Occipital lobe (tissue), 2 donors: Measurements from ENCODE around the gene MRPL27. TPM values are rescaled to one million over a fixed set of nuclear protein-coding genes. Genes with fewer than 3 reads are reported as not detected.
"Not testable (repeated sequence)": the region's sequence is repeated elsewhere in the genome, so short reads cannot be mapped to it uniquely, and the experiment has no call there.

ENCODE experiments used
- DNase-seq: peaks from one replicate; lab custom pipeline; 2025; lab: John Stamatoyannopoulos, UW
- total RNA-seq: library from RNA; depleted of rRNA; stranded (reverse); fragments of >200 nt; gene quantifications from one replicate; pipeline ENCODE4 v1.2.3, GENCODE V29; 2014

The MRPL27 gene
- total RNA-seq, 1 donor from 2014 or later: 30.3 TPM

- no peak for DNase-seq
These were observed 26.5 kb downstream of the MRPL27 start for GRCh38 chr17:50346313-50347116.

DNA sequence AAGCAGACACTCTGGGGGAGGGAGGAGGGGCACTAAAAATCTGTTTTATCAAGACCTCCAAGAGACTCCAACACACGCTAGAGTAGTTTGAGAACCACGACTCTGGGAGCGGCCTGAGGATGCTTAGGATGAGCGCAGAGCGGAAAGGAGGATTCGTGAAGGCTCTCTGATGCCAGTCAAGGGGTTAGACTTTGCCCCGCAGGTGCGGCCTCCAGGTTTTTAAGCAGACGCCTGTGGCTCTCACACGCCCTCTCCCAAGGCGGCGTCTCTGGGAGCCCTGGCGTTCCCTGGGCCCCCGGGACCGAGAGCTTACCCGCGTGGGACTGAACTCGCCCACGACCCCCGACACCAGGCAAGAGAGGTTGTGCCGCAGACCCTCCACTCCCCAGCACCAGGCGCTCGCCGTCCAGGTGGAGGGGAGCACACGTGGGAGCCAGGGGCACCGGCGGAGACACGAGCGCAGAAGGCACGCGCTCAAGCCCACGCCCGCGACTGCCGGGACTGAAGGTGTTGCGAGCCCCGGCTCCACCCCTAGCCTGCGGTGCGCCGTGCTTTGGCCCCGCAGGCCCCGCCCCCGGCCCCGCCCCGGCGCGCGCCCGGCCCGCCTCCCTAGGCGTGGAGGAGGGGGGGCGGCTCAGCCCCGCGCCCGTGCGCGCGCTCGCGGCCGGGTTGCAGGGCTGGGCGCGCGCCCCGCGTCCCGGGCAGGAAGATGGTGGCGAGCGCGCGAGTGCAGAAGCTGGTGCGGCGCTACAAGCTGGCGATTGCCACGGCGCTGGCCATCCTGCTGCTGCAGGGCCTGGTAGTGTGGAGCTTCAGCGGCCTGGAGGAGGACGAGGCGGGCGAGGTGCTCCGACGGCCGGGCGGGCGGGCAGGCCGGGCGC lies 27.3 kb downstream of the MRPL27 start, which contains the start of gene XYLT2:
XYLT2 (plus strand) TSS at position 695 of the 881 bp plus-strand sequence; CDS start at position 710, 15 bp downstream.
- peak; percentile 66 for DNase-seq

GRCh38 chr17:50344731-50345365 lies 28.1 kb downstream of the MRPL27 start:
- no peak for DNase-seq

- no peak for DNase-seq
These were observed 33.6 kb downstream of the MRPL27 start for GRCh38 chr17:50339381-50339780.

GRCh38 chr17:50338645-50339044 lies 34.3 kb downstream of the MRPL27 start:
- DNase-seq: no peak

- DNase-seq: no peak
These were observed 35.0 kb downstream of the MRPL27 start for GRCh38 chr17:50337956-50338355.

DNA sequence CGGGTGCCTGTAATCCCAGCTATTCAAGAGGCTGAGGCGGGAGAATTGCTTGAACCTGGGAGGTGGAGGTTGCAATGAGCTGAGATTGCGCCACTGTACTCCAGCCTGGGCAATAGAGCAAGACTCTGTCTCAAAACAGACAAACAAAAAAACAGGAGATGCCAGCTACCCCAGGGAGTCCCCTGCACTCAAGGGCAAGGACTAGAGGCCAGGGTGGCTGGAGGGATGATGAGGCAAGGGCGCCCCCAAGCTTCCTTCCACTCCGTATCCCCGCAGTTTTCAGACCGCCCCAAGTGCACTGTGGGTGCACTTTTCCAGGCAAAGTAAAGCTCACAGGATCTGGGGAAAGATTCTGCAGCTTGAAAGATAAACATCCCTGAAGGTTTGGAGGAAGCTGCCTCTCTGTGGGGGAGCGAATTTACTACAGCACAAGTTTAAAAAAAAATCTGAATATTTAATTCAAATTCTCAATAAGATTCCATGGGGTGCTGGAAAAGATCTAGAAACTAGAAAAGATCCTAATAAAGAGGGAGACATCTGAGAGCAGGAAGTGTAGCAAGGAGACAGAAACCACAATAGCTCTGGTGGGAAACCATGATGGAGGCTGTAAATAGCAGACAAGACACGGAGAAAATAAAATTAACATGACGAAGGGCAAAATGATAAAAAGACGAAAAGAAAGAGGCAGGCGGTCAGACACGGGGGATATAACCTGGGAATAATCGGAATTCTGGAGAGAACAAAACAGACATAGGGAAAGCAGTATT lies 39.5 kb downstream of the MRPL27 start:
- DNase-seq: not testable (repeated sequence)

GRCh38 chr17:50332196-50332595 lies 40.8 kb downstream of the MRPL27 start:
- DNase-seq: no peak

- DNase-seq: no peak
These were observed 41.7 kb downstream of the MRPL27 start for GRCh38 chr17:50331085-50331791.

GRCh38 chr17:50330151-50330775 lies 42.7 kb downstream of the MRPL27 start:
- DNase-seq: no peak

DNA sequence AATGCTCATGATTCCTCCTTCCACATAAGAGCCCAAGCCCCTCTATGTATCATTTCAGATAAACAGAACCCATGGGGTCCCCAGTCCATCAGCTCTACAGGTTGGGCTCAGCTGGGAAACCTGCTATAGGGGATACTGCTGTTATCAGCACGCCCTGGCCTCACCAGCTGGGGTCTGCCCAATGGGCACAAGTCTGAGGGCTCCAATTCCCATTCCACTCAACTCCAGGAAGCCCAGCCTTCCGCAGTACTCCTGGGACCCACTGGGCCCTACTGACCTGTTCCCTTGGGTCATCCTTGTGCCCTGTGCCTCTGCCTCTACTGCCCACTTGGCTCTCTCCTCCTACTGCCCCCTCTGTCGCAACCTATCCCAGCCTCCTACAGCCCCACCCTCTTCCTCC lies 43.3 kb downstream of the MRPL27 start:
- DNase-seq: no peak

DNA sequence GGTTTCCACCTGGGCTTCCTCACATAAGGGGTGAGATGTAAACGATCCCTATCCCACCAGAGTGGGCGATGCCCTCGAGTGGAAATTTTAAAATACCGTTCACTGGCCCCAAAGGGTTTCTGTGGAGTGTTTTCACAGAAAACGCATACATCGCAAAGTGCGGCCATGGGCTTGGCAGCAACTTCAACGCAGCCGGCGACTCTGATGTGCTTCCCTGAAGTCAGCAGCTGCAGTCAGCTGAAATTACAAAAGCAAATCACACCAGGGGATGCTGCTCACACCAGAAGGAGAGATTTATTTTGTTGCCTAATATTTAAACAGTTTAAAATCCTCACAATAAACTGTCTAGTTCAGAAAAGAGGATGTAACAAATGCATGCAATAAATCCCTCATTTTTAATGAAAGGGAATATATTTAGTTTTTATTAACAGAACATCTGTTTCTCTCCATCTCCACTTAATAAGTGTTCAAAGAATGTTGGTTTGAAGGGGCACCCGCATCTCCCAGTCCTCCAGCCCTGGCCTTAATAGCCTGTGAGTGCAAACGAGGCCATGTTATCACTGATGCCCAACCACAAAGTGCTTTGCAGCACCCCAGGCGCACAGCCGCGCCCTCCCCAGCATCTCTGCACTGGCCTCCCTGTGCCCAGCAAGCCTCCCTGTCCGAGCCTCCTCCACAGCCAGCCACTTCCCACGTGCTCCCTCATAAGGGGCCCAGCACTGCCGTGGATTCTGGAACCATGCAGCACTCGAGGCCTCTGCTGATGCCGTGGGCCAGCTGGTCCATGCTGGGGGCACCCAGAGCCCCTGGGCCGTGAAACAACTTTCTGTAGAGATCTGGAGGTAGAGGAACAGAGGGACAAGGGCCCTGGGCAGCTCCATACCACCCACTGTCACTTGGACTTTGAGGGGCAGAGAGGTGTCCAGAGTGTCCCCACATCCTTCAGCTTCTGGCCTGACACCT lies 44.3 kb downstream of the MRPL27 start:
- no peak for DNase-seq

GRCh38 chr17:50326831-50327364 lies 46.1 kb downstream of the MRPL27 start:
- no peak for DNase-seq

- DNase-seq: no peak
These were observed 47.1 kb downstream of the MRPL27 start for GRCh38 chr17:50325906-50326305.

DNA sequence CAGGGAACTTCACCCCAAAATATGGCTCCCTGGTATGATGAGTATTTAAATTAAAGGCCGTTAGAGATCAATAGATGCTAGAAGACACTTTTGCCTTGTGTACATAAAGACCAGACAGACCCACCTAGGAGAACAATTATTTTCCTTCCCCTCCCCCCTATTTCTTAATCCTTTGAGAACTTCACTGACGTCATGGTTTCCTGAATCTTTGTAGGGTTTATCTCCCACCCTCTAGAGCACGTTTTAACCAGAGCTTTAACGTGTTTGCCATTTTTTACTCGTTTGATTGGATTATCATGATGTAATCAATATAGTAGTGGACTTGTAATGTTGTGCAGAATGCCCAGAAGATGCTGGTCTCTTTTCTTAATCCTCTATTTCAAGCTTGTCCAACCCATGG lies 49.9 kb downstream of the MRPL27 start:
- no peak for DNase-seq

DNA sequence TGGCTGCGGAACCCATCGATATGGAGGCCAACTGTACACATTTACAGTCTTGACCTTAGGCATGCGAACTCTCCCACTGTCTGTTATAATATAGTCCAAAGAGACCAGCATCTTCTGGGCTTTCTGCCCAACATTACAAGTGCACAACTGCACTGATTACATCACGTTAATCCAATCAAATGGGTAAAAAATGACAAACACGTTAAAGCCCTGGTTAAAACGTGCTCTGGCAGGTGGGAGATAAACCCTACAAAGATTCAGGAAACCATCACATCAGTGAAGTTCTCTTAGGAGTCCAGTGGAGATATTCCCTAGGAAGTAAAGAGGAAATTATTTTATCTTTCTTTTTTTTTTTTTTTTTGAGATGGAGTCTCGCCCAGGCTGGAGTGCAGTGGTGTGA lies 50.7 kb downstream of the MRPL27 start:
- no peak for DNase-seq

DNA sequence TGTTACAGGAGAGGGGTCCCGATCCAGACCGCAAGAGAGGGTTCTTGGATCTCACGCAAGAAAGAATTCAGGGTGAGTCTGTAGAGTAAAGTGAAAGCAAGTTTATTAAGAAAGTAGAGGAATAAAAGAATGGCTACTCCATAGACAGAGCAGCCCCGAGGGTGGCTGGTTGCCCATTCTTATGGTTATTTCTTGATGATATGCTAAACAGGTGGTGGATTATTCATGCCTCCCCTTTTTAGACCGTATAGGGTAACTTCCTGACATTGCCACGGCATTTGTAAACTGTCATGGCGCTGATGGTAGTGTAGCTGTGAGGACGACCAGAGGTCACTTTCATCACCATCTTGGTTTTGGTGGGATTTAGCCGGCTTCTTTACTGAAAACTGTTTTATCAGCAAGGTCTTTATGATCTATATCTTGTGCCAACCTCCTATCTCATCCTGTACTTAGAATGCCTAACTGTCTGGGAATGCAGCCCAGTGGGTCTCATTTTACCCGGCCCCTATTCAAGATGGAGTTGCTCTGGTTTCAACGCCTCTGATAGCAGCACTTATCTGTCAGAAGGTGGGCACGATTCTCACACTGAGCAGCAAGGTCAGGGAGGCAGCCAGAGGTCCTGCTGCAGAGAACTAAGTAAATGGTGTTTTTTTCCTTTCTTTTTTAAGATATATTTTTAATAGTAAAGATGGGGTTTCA lies 53.5 kb downstream of the MRPL27 start:
- DNase-seq: no peak
